Measurements from ENCODE around the gene LYRM2.

The LYRM2 gene

DNA sequence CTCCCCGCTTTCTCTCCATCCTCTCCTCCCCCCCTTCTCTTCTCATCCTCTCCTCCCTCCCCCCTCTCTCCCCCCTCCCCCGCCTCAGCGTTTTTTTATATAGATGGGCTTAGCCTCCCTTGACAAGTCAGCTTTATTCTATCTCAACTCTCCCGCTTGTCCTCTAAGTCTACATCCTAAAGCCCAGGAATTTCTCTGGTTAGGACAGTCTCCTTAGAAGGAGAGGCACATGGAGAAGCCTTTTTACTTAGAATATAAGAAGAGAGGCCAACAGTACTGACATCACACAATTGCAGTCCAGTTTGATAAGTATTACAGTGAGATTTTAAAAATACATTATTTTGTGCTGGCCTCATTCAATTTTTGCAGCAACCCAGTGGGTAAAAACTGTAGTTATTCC, 83.5 kb downstream of the LYRM2 start:
- in situ Hi-C loops (cut with HindIII; ENCODE audit: low sequenced_read_pairs), result no loop called here
- DNase-seq (ENCODE audit: low read depth, low spot score), result no peak
- H3K4me3 ChIP-seq (ENCODE audit: low read depth, low read length), result no peak overlapping the region
- TF ChIP-seq, protein P1, sequence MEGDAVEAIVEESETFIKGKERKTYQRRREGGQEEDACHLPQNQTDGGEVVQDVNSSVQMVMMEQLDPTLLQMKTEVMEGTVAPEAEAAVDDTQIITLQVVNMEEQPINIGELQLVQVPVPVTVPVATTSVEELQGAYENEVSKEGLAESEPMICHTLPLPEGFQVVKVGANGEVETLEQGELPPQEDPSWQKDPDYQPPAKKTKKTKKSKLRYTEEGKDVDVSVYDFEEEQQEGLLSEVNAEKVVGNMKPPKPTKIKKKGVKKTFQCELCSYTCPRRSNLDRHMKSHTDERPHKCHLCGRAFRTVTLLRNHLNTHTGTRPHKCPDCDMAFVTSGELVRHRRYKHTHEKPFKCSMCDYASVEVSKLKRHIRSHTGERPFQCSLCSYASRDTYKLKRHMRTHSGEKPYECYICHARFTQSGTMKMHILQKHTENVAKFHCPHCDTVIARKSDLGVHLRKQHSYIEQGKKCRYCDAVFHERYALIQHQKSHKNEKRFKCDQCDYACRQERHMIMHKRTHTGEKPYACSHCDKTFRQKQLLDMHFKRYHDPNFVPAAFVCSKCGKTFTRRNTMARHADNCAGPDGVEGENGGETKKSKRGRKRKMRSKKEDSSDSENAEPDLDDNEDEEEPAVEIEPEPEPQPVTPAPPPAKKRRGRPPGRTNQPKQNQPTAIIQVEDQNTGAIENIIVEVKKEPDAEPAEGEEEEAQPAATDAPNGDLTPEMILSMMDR (IDR thresholded peaks at IDR 0.05; ENCODE audit: low read depth, low read length), result no peak

DNA sequence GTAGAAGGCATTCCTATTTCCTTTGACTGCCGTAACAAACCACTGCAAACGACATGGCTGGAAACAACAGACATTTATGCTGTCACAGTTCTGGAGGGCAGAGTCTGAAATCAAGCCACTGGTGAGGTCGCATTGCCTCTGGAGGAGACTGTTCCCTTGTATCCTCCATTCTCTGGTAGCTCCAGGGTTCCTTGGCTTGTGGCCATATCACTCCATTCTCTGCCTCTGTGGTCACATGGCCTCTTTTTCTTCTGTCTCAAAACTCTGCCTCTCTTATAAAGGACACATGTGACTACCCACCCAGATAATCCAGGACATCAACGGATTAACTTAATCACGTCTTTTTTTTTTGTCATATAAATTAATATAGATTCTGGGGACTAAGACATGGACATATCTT, 84.4 kb downstream of the LYRM2 start:
- no peak for DNase-seq (ENCODE audit: low read depth, low spot score)
- H3K4me3 ChIP-seq (ENCODE audit: low read depth, low read length), result no peak overlapping the region
- TF ChIP-seq, protein P1 (IDR thresholded peaks at IDR 0.05; ENCODE audit: low read depth, low read length), result no peak
- in situ Hi-C loops (cut with HindIII; ENCODE audit: low sequenced_read_pairs), result no loop called here

DNA sequence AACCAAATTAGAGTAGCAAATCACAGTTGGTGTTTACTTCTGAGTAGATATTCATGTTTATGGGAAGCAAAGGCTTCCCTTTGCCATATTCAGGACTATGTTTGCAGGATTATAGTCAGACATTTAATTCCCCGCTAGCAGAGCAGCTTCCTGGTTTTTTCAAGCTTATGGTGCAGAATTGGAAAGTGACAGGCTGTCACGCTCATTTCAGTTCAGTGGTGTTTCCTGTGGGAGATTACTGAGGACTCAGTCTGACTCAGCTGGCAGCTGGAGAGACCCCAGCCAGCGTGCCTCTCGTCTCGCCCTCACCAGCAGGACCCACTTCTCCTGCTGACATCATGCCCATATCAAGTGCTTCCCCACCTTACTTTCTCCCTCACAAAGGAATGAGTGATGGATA, 85.1 kb downstream of the LYRM2 start:
- H3K4me3 ChIP-seq (ENCODE audit: low read depth, low read length), result no peak overlapping the region
- DNase-seq (ENCODE audit: low read depth, low spot score), result no peak
- in situ Hi-C loops (cut with HindIII; ENCODE audit: low sequenced_read_pairs), result no loop called here
- TF ChIP-seq, protein P1 (IDR thresholded peaks at IDR 0.05; ENCODE audit: low read depth, low read length), result no peak

DNA sequence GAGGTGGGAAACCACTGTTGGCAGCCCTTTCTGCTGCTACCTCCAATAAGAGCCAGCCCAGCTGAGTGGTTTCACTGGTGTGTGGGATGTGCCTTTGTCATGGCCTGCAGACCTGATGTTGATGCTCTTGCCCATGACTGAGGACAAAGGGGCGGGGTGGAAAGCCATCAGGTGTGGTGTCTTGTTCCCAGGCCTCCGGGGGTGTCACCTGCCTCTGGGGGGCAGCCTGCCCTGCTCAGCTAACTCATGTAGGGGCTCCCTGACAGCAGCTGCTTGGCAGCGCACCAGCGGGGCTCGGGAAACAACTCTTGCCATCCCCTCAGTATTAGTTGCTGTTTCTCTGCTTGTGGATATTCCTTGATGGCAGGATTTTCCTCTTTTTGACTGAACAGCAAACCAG, 91.3 kb downstream of the LYRM2 start:
- in situ Hi-C loops (cut with HindIII; ENCODE audit: low sequenced_read_pairs), result no loop called here
- DNase-seq (ENCODE audit: low read depth, low spot score), result no peak

DNA sequence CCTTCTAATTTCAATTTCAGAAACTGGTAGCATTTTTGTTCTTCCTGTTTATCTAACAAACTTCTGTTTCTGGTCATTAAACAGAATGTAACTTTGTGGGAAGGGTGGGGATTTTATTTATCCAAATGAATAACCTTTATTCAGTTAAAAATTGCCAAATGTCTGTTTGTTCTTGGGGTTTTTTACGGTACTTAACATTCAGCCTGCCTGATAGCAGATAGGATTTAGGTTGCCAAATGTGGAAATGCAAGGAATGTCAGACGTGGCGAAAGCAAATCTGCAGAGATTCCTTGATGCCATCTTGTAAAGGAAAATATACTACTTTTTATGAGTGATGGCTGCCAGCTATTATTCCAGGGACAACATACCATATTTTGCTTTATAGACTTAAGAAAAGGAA, 95.7 kb downstream of the LYRM2 start:
- H3K4me3 ChIP-seq (ENCODE audit: low read depth, low read length), result no peak overlapping the region
- TF ChIP-seq, protein P1 (IDR thresholded peaks at IDR 0.05; ENCODE audit: low read depth, low read length), result no peak
- in situ Hi-C loops (cut with HindIII; ENCODE audit: low sequenced_read_pairs), result no loop called here
- no peak for DNase-seq (ENCODE audit: low read depth, low spot score)

More for the DNA sequence above, 91.3 kb downstream of the LYRM2 start:
- TF ChIP-seq, protein P1 (IDR thresholded peaks at IDR 0.05; ENCODE audit: low read depth, low read length), result no peak
- no peak overlapping the region for H3K4me3 ChIP-seq (ENCODE audit: low read depth, low read length)

DNA sequence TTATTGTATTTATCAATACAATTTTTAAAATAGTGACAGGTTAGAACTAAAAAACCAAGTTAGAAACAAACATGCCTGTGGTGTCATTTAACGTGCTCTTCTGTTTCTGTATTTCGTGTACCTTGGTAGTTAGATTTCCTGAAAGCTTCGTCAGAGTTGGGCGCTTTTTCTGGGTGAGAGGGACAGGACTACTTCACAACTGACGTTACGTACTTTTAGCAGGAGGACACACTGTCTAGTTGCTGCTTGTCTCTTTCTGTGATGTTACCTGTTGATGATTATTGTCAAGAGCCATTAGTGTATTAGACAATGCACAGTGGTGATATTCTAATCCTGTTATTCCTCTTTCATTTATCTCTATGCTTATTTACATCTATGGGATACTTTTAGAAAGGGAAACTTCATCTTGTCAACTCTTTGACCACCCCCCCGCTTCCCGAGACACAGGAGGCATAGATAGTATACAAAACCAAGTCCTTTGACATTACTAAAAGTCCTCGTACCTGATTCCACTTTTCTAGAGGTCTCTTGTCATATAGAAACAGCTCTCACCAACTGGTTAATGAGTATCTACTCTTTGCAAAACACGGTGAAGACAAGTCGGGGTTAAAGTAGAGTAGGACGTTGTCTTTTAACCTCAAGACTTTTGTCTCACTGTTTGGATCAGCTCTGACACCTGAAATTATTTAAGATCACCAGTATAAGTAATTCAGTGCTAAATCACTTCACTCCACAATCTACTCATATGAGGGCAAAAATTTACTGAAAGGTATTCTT, 96.3 kb downstream of the LYRM2 start:
- no peak overlapping the region for H3K4me3 ChIP-seq (ENCODE audit: low read depth, low read length)
- DNase-seq (ENCODE audit: low read depth, low spot score), result no peak
- TF ChIP-seq, protein P1 (IDR thresholded peaks at IDR 0.05; ENCODE audit: low read depth, low read length), result no peak
- in situ Hi-C loops (cut with HindIII; ENCODE audit: low sequenced_read_pairs), result no loop called here

All from astrocyte of the spinal cord (primary cell).